GM12878 (cell line): ENCODE measurements around the gene RGL4.

Source experiments
- BMI1 ChIP-seq: fragments of 450-650 bp; IDR thresholded peaks from 2 replicates; pipeline ENCODE4 v1.6.1; 2016; ENCODE audit warnings: mild to moderate bottlenecking, moderate library complexity, borderline replicate concordance
- CREM ChIP-seq: IDR thresholded peaks from 2 replicates; pipeline ENCODE4 v1.6.1; 2014; ENCODE audit warnings: antibody characterized with exemption, low read depth
- CTCF ChIP-seq, 3 experiments: IDR thresholded peaks in 2 of 3; conservative IDR thresholded peaks in 1 of 3; 2 replicates each; pipeline ENCODE4 v1.5.1; 2011; ENCODE audit warnings: low read depth in 3 of 3, low read length in 3 of 3, mild to moderate bottlenecking in 3 of 3, control low read depth in 2 of 3, moderate library complexity in 2 of 3, inconsistent platforms in 1 of 3, mixed read lengths in 1 of 3; ENCODE audit not compliant: control insufficient read depth in 2 of 3, insufficient read depth in 1 of 3; ENCODE audit errors: extremely low read depth in 1 of 3
- EGR1 ChIP-seq, 2 experiments: IDR thresholded peaks; 1 replicate in 1 of 2; 2 replicates in 1 of 2; pipeline ENCODE4 v1.6.1; 2011 to 2012; ENCODE audit warnings: low read depth in 2 of 2, low read length in 2 of 2, borderline replicate concordance in 1 of 2, mild to moderate bottlenecking in 1 of 2, moderate library complexity in 1 of 2
- IKZF1 ChIP-seq: fragments of 450-650 bp; conservative IDR thresholded peaks from 2 replicates; pipeline ENCODE4 v1.6.1; 2017; ENCODE audit warnings: antibody characterized with exemption, mild to moderate bottlenecking
- MYB ChIP-seq: fragments of 150-350 bp; IDR thresholded peaks from 2 replicates; pipeline ENCODE4 v1.6.1; 2014; ENCODE audit warnings: mild to moderate bottlenecking, low read depth, low read length, borderline replicate concordance
- NFIC ChIP-seq: IDR thresholded peaks from 2 replicates; pipeline ENCODE4 v1.6.1; 2012; ENCODE audit warnings: low read depth, mild to moderate bottlenecking, inconsistent platforms, low read length, moderate library complexity
- POLR2AphosphoS5 ChIP-seq: IDR thresholded peaks from 2 replicates; pipeline ENCODE4 v1.6.1; 2011; ENCODE audit warnings: mild to moderate bottlenecking, low read length, inconsistent platforms
- RBBP5 ChIP-seq: fragments of 200-600 bp; sonication (generic); conservative IDR thresholded peaks from 2 replicates; pipeline ENCODE4 v1.6.1; 2016
- SIX5 ChIP-seq: IDR thresholded peaks from 2 replicates; pipeline ENCODE4 v1.6.1; 2011; ENCODE audit warnings: mild to moderate bottlenecking, low read depth, low read length, moderate library complexity; ENCODE audit not compliant: severe bottlenecking
- SP1 ChIP-seq: IDR thresholded peaks from one replicate; pipeline ENCODE4 v1.6.1; 2011; ENCODE audit warnings: low read depth, low read length
- WRNIP1 ChIP-seq: IDR thresholded peaks from 2 replicates; pipeline ENCODE4 v1.6.1; 2011; ENCODE audit warnings: low read depth, low read length, improper control_type of control experiment, borderline replicate concordance
- ZBTB40 ChIP-seq: fragments of 450-650 bp; IDR thresholded peaks from 2 replicates; pipeline ENCODE4 v1.6.1; 2016; ENCODE audit warnings: mild to moderate bottlenecking, moderate library complexity, borderline replicate concordance
- ZNF687 ChIP-seq: fragments of 450-650 bp; IDR thresholded peaks from 2 replicates; pipeline ENCODE4 v1.6.1; 2017; ENCODE audit warnings: mild to moderate bottlenecking, moderate library complexity

- TF ChIP-seq SIX5 (no peak), BMI1 (no peak), POLR2AphosphoS5 (no peak), ZBTB40 (no peak), SP1 (no peak), CTCF (IDR thresholded peaks at IDR 0.05 in 2 of 3, conservative IDR thresholded peaks at IDR 0.05 in 1 of 3; ENCODE audit: control insufficient read depth in 2 of 3, extremely low read depth in 1 of 3, insufficient read depth in 1 of 3, low read depth in 3 of 3, low read length in 3 of 3) (no peak), MYB (no peak), EGR1 (IDR thresholded peaks at IDR 0.05; ENCODE audit: borderline replicate concordance in 1 of 2, low read depth in 2 of 2, low read length in 2 of 2) (no peak), CREM (no peak), ZNF687 (no peak), NFIC (no peak), WRNIP1 (no peak), RBBP5 (no peak), IKZF1 (no peak)
These were observed 3.3 kb downstream of the RGL4 start for GRCh38 chr22:23693979-23694680.
